KMS-11 (cell line): ENCODE results near the gene SBSN.

Experiments used
- H2AFZ ChIP-seq: fragments of 200-600 bp; sonication (generic); 2 replicates; pipeline ENCODE4 v1.6.1; 2016; ENCODE audit warnings: antibody characterized with exemption, mixed run types, low read depth
- H3K27ac ChIP-seq: fragments of 200-600 bp; sonication (generic); 2 replicates; pipeline ENCODE4 v1.6.1; 2016; ENCODE audit warnings: mild to moderate bottlenecking, mixed run types
- H3K27me3 ChIP-seq: fragments of 200-600 bp; sonication (generic); 2 replicates; pipeline ENCODE4 v1.6.1; 2017; ENCODE audit warnings: mild to moderate bottlenecking, low read depth, mixed run types, moderate library complexity; ENCODE audit not compliant: insufficient read depth
- H3K36me3 ChIP-seq: fragments of 200-600 bp; sonication (generic); 2 replicates; pipeline ENCODE4 v1.6.1; 2017; ENCODE audit warnings: mild to moderate bottlenecking, mixed run types; ENCODE audit not compliant: insufficient read depth
- H3K4me1 ChIP-seq: fragments of 200-600 bp; sonication (generic); 2 replicates; pipeline ENCODE4 v1.6.1; 2016; ENCODE audit warnings: mild to moderate bottlenecking, low read depth, mixed run types; ENCODE audit not compliant: poor library complexity, severe bottlenecking
- H3K4me2 ChIP-seq: fragments of 200-600 bp; sonication (generic); 2 replicates; pipeline ENCODE4 v1.7.0; 2016; ENCODE audit warnings: mild to moderate bottlenecking, mixed run types
- H3K4me3 ChIP-seq: fragments of 200-600 bp; sonication (generic); IDR thresholded peaks from 2 replicates; pipeline ENCODE4 v1.6.1; 2017; ENCODE audit warnings: low read depth, low read length, mixed read lengths; ENCODE audit not compliant: insufficient read depth
- H3K79me2 ChIP-seq: fragments of 200-600 bp; sonication (generic); 2 replicates; pipeline ENCODE4 v1.6.1; 2016; ENCODE audit warnings: low read depth, mixed run types; ENCODE audit not compliant: insufficient read depth
- H3K9ac ChIP-seq: fragments of 200-600 bp; sonication (generic); 2 replicates; pipeline ENCODE4 v1.6.1; 2016; ENCODE audit warnings: mild to moderate bottlenecking, mixed run types
- H4K20me1 ChIP-seq: fragments of 200-600 bp; sonication (generic); 2 replicates; pipeline ENCODE4 v1.6.1; 2016; ENCODE audit warnings: mild to moderate bottlenecking, mixed run types; ENCODE audit not compliant: insufficient read depth
- TF ChIP-seq, protein P1 (sequence below): fragments of 200-600 bp; sonication (generic); conservative IDR thresholded peaks from 2 replicates; pipeline ENCODE4 v1.6.1; 2017; ENCODE audit warnings: low read depth, mild to moderate bottlenecking, antibody characterized with exemption, low read length, moderate library complexity, mixed read lengths

Gene SBSN

DNA sequence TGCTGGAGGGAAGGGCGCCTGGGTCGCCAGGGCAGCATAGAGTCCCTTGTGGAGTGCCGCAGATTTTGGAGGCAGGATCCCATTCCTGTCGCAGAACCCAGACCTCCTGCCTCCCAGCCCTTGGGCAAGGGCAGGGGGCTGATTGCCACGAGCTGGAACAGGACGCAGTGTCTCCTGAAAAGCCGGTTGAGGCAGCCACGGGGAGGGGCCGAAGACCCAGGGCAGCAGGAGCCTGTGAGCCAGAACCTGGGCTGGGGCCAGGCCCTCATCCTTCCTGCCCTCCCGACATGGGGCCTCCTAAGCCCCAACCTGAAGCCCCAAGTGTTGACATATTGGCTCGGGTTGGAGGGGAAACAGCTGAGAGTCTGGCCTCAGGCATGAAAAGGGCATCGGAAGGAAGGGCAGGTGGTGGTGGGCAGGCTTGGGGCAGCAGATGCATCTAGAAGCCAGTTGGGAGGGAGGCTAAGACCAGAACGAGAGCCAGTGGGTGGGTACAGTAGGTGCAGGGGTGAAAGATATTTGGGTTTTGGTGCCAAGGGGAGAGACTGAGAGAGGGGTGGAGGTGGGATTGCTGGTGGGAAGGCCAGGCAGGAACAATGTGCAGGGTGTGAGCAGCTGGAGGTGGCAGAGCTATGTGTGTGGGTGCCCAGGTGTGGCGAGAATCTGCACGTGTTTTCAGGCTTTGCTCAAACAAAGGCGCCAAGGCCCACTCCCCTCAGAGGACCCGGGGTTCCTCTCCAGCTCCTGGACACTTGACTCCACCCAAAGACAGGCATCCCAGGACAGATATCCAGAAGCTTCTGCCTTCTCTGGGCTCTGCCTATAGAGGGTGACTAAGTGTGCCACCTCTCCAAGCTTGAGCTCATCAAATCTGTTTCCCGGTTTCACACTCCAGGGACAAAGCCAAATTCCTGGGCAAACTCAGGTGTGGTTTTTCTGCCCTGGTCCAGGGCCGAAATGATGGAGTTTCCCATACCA is 1.4 kb upstream of the SBSN start:
- no peak overlapping the region for H3K27ac ChIP-seq
- no peak overlapping the region for H3K9ac ChIP-seq
- H4K20me1 ChIP-seq = no peaks in the 10 kb centered on the region
- no peak overlapping the region for H3K4me3 ChIP-seq
- H3K79me2 ChIP-seq = no peaks in the 10 kb centered on the region
- peaks cover 60% of the 10 kb centered on the region for H3K27me3 ChIP-seq
- no peak overlapping the region for H3K4me2 ChIP-seq
- H3K36me3 ChIP-seq = no peaks in the 10 kb centered on the region
- H3K4me1 ChIP-seq = no peaks in the 10 kb centered on the region
- TF ChIP-seq, protein P1, sequence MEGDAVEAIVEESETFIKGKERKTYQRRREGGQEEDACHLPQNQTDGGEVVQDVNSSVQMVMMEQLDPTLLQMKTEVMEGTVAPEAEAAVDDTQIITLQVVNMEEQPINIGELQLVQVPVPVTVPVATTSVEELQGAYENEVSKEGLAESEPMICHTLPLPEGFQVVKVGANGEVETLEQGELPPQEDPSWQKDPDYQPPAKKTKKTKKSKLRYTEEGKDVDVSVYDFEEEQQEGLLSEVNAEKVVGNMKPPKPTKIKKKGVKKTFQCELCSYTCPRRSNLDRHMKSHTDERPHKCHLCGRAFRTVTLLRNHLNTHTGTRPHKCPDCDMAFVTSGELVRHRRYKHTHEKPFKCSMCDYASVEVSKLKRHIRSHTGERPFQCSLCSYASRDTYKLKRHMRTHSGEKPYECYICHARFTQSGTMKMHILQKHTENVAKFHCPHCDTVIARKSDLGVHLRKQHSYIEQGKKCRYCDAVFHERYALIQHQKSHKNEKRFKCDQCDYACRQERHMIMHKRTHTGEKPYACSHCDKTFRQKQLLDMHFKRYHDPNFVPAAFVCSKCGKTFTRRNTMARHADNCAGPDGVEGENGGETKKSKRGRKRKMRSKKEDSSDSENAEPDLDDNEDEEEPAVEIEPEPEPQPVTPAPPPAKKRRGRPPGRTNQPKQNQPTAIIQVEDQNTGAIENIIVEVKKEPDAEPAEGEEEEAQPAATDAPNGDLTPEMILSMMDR = no peak
- H2AFZ ChIP-seq = no peak overlapping the region

DNA sequence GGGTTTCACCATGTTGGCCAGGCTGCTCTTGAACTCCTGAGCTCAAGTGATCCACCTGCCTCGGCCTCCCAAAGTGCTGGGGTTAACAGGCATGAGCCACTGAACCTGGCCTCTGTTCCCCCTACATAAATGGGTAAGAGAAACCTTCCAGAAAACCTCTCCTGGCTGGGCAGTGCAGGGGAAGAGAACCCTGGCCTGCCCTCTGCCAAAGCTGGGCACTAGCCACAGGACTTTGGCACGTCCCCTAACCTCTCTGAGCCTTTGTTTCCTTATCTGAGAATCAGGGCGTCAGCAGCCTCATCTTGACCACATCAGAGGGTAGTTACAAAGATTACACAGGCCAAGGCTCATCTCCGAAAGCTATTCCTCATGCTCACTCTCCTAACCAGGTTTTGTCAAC is 2.2 kb downstream of the SBSN start:
- Histone ChIP-seq H2AFZ (no peak overlapping the region), H3K4me3 (no peak overlapping the region), H3K27me3 (peaks cover 63% of the 10 kb centered on the region), H3K4me1 (no peaks in the 10 kb centered on the region), H3K79me2 (no peaks in the 10 kb centered on the region), H3K27ac (no peak overlapping the region), H3K4me2 (no peak overlapping the region), H4K20me1 (no peaks in the 10 kb centered on the region), H3K9ac (no peak overlapping the region), H3K36me3 (no peaks in the 10 kb centered on the region)
- TF ChIP-seq, protein P1 = no peak

DNA sequence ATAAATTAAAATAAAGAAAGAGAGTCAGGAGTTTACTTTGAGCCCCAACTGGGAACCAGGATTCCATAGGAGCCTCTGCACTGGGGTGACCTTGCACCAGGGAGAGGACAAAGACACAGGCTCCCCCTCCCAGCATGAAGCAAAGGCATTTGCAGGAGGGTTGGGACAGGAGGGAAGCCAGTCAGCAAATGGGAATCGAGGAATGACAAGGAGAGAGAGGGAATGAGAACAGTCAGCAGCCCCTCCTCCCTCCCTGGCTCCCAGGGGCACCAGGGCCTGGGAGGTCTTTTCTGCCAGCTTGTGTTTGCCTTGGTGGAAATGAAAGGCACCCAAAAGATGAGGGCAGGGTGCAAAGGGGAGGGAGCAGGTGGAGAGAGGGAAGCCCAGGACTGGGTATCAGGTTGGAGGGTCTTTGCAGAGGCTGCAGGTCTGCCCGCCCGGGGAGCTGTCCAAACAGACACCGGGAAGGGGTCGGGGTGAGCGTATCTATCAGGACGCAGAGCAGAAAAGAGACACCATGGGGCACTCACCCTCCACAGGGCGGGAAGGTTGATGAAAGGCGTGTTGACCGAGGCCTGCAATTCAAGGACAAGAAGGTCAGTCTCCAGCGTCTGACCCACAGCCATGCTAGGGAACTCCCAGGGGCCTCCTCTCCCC is 3.8 kb downstream of the SBSN start:
- Histone ChIP-seq H3K4me3 (no peak overlapping the region), H3K36me3 (no peaks in the 10 kb centered on the region), H3K27ac (no peak overlapping the region), H3K4me1 (no peaks in the 10 kb centered on the region), H4K20me1 (no peaks in the 10 kb centered on the region), H2AFZ (no peak overlapping the region), H3K79me2 (no peaks in the 10 kb centered on the region), H3K27me3 (peaks cover 64% of the 10 kb centered on the region), H3K4me2 (no peak overlapping the region), H3K9ac (no peak overlapping the region)
- TF ChIP-seq, protein P1 = no peak

DNA sequence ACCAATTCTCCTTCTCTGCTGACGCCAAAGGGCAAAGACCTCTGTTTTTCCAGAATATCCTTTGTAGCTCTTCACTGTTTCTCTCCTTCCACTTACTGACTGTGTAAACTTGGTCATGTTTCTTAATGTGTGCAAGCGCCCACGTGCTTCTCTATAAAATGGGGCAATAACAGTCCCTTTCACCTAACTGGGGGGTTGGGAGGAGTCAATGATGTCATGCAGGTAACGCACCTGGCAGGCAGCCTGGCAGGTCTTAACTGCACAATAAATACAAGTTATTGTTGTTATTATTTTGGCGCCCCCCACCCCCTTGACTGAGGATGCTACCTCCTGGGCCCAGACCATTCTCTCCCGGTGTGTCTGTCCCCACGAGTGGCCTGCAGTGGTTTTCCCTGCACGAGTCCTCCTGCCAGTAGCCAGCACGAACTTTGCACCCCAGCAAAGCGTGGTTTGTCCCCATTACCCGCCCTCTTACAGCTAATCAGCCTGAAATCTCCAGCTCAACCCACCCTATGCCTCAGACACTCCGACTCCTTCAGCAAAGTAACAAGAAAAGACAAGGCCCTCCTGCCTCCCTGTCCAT is 5.3 kb downstream of the SBSN start:
- TF ChIP-seq, protein P1 = no peak
- H3K79me2 ChIP-seq = no peaks in the 10 kb centered on the region
- H3K36me3 ChIP-seq = no peaks in the 10 kb centered on the region
- H3K4me1 ChIP-seq = no peaks in the 10 kb centered on the region
- no peak overlapping the region for H3K9ac ChIP-seq
- H3K4me3 ChIP-seq = no peak overlapping the region
- no peak overlapping the region for H3K27ac ChIP-seq
- H2AFZ ChIP-seq = no peak overlapping the region
- H3K4me2 ChIP-seq = no peak overlapping the region
- H3K27me3 ChIP-seq = peaks cover 61% of the 10 kb centered on the region
- no peaks in the 10 kb centered on the region for H4K20me1 ChIP-seq
